Cardiac muscle cell (in vitro differentiated cells and primary cell): Measurements from ENCODE around the gene B9D1. TPM values are rescaled to one million over a fixed set of nuclear protein-coding genes. Genes with fewer than 3 reads are reported as not detected.

Experiments
- DNase-seq, 2 donors: peaks; one replicate each; pipeline versions ENCODE4 v3.0.0 to v3.0.0-alpha.2; 2010 to 2017; ENCODE audit warnings: low read depth in 1 of 2, low spot score in 1 of 2
- H3K27ac ChIP-seq: fragments of 200-600 bp; sonication (generic); 2 replicates; pipeline ENCODE4 v1.5.1; 2016
- H3K27me3 ChIP-seq: fragments of 200-600 bp; sonication (generic); 2 replicates; pipeline ENCODE4 v1.6.0; 2016; ENCODE audit warnings: control low read depth
- H3K36me3 ChIP-seq: fragments of 200-600 bp; sonication (generic); 2 replicates; pipeline ENCODE4 v1.5.1; 2016; ENCODE audit warnings: control low read depth
- H3K4me1 ChIP-seq: fragments of 200-600 bp; sonication (generic); 2 replicates; pipeline ENCODE4 v1.8.1; 2017; ENCODE audit warnings: low read depth, mild to moderate bottlenecking, mixed run types
- H3K4me3 ChIP-seq: fragments of 200-600 bp; sonication (generic); 2 replicates; pipeline ENCODE4 v1.5.1; 2016; ENCODE audit warnings: mild to moderate bottlenecking
- H3K9me3 ChIP-seq: fragments of 200-600 bp; sonication (generic); 2 replicates; pipeline ENCODE4 v1.5.1; 2017; ENCODE audit warnings: low read depth, mild to moderate bottlenecking, control low read depth
- polyA plus RNA-seq: library from polyadenylated mRNA; unstranded; fragments of >200 nt; fragmentation: Nextera tagmentation; extraction: Ambion mirVana; gene quantifications from 2 replicates; pipeline ENCODE4 v1.2.1, GENCODE V29; 2016
- total RNA-seq: library from RNA; depleted of rRNA; stranded (reverse); fragments of >200 nt; gene quantifications from 2 replicates; pipeline ENCODE4 v1.2.3, GENCODE V29; 2016
- TF ChIP-seq, protein P1 (sequence below): IDR thresholded peaks from 2 replicates; pipeline ENCODE4 v1.5.1; 2012; ENCODE audit warnings: low read depth, mild to moderate bottlenecking, low read length

B9D1 gene
- total and polyA plus RNA-seq, 2 experiments from 2014 or later = 54.5 to 65.7 TPM

DNA sequence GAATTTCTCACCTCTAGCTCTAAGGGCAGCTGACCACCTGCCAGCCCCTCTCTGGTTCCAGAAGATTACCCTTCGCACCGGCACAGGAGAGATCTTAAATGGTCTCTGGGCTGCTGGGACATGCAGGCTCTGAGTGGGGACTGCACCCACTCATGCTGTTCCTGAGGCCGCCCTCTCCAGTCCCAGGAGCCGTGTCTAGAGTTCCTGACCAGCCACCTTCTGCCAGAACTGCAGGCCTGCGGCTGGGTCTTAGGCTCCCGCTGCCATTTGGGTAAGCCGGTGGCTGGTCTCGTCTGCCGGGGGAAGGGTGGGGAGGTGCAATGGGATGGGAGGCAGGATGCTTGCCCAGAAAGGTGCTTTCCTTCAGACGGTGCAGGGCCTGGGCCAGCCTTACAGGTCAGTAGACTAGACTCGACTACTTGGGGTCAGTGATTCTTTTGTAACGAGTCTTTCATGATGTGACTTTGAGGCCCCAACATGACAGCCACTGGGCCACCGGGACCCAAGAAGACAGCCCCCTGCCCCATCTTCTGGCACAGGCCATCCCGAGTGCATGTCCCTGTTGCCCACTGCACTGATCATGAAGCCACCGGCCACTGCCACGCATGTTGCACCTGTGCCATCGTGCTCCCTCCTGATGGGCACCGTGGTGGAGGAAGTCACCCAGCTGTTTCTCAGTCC is 26.4 kb downstream of the B9D1 start:
- no peaks in the 10 kb centered on the region for H3K9me3 ChIP-seq
- peaks cover 21% of the 10 kb centered on the region for H3K4me1 ChIP-seq
- peak overlapping the region; percentile 77 for H3K27ac ChIP-seq
- no peak overlapping the region for H3K4me3 ChIP-seq
- TF ChIP-seq, protein P1, sequence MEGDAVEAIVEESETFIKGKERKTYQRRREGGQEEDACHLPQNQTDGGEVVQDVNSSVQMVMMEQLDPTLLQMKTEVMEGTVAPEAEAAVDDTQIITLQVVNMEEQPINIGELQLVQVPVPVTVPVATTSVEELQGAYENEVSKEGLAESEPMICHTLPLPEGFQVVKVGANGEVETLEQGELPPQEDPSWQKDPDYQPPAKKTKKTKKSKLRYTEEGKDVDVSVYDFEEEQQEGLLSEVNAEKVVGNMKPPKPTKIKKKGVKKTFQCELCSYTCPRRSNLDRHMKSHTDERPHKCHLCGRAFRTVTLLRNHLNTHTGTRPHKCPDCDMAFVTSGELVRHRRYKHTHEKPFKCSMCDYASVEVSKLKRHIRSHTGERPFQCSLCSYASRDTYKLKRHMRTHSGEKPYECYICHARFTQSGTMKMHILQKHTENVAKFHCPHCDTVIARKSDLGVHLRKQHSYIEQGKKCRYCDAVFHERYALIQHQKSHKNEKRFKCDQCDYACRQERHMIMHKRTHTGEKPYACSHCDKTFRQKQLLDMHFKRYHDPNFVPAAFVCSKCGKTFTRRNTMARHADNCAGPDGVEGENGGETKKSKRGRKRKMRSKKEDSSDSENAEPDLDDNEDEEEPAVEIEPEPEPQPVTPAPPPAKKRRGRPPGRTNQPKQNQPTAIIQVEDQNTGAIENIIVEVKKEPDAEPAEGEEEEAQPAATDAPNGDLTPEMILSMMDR = no peak
- no peak for DNase-seq
- H3K36me3 ChIP-seq = no peaks in the 10 kb centered on the region
- no peaks in the 10 kb centered on the region for H3K27me3 ChIP-seq

DNA sequence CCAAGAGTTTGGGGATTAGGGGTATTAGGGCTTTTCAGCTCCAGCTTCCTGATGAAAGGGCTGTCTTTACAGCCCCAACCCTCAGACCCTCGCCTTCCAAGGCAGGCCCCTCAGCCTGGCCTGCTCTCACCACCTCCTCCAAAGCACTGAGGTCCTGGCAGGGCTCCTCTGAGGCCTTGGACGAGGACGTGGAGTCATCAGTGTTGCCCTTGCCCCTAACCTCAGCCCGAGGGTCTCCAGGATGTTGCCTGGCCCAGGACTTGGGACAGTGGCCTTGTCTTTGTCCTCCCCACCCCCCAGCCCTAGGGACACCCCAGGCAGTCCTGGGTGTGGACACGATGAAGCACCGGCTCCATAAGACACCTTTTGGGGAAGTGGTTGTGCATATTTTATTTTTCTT is 28.2 kb downstream of the B9D1 start:
- Histone ChIP-seq H3K36me3 (no peaks in the 10 kb centered on the region), H3K4me3 (no peak overlapping the region), H3K27me3 (no peaks in the 10 kb centered on the region), H3K4me1 (peaks cover 34% of the 10 kb centered on the region), H3K27ac (no peak overlapping the region), H3K9me3 (no peaks in the 10 kb centered on the region)
- no peak for DNase-seq
- TF ChIP-seq, protein P1 = no peak

DNA sequence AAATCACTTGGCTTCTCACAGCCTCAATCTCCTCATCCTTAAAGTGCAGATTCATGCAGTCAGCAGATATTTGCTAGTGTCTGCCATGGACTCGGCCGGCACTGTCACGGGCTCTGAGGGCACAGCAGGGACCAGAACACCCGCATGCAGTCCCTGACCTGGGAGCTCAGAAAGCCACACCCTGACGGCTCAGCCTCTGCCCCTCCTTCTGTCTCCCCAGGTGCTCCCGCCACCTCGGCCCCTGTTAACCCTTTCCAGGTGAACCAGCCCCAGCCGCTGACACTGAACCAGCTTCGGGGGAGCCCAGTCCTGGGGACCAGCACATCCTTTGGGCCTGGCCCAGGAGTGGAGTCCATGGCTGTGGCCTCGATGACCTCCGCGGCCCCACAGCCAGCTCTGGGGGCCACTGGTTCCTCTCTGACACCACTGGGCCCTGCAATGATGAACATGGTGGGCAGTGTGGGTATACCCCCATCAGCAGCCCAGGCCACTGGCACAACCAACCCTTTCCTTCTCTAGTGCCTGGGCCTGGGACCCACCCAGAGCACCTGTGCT is 28.7 kb downstream of the B9D1 start:
- no peaks in the 10 kb centered on the region for H3K27me3 ChIP-seq
- no peak for DNase-seq
- no peak overlapping the region for H3K27ac ChIP-seq
- H3K4me3 ChIP-seq = no peak overlapping the region
- H3K36me3 ChIP-seq = no peaks in the 10 kb centered on the region
- H3K4me1 ChIP-seq = peaks cover 34% of the 10 kb centered on the region
- H3K9me3 ChIP-seq = no peaks in the 10 kb centered on the region
- TF ChIP-seq, protein P1 = no peak

DNA sequence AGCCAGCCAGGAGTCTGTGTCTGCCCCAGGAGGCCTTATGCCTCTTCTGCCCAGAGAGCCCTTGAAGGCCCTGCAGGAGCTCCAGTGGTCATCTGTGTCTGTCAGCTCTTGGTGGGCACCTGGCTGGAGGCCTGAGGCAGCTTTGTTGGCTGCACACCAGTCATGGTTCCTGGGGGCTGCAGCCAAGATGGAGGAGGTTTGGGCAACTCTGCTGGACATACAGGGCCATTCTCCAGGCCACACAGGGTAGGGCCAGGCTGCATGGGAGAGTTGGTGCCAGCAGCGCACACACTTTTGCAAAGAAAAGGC is 29.4 kb downstream of the B9D1 start:
- Histone ChIP-seq H3K9me3 (no peaks in the 10 kb centered on the region), H3K36me3 (no peaks in the 10 kb centered on the region), H3K27ac (no peak overlapping the region), H3K4me1 (peaks cover 33% of the 10 kb centered on the region), H3K4me3 (no peak overlapping the region), H3K27me3 (no peaks in the 10 kb centered on the region)
- TF ChIP-seq, protein P1 = no peak
- DNase-seq = no peak

DNA sequence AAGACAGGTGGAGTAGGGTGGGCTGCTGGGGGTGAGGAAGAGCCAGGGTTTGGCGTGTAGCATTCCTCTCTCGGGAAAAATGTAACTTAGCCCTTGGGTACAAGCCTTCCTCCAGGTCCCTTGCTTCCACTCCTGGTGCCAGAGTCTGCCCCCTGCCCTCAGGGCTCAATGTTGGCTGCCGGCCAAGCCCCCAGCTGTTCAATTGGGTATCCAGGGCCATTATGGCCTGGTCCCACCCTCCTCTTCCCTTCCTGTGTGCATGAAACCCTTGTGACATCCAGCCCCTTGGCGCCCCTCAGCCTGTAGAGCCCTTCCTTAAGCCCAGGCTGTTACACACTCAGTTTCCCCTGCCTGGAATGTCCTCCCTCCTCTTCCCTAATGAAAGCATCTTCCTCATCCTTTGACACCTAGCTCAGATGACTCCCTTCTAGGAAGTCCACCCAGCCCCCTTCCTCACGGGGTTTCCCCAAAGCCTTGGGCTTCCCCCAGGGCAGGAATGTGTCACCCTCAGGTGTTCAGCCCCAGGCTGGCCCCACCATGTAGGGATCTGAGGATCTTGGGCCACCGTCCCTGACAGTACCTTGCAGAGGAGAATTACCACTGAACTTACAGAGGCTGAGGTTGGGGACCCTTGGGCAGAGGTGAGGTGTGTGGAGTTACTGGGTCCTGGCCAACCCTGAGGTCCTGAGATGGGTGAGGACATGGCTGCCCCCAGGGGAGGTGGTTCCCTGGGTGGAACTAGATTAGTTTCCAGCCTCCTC is 30.0 kb downstream of the B9D1 start:
- Histone ChIP-seq H3K27me3 (no peaks in the 10 kb centered on the region), H3K27ac (peak overlapping the region; percentile 82), H3K4me3 (no peak overlapping the region), H3K36me3 (no peaks in the 10 kb centered on the region), H3K4me1 (peaks cover 28% of the 10 kb centered on the region), H3K9me3 (no peaks in the 10 kb centered on the region)
- no peak for DNase-seq
- TF ChIP-seq, protein P1 = no peak
